HG02852 (cell line): Measurements from ENCODE around the gene RNU1-4.
"Not testable (repeated sequence)": the region's sequence is repeated elsewhere in the genome, so short reads cannot be mapped to it uniquely, and the experiment has no call there.

ENCODE experiments used
- ATAC-seq: cut with Tn5 transposase; IDR thresholded peaks from one replicate; pipeline ENCODE4 v1.9.1; 2021; ENCODE audit warnings: mild to moderate bottlenecking, moderate library complexity; ENCODE audit not compliant: unreplicated experiment

RNU1-4 gene

GRCh38 chr1:16707130-16708093, 32.9 kb upstream of the RNU1-4 start:
- ATAC-seq, result not testable (repeated sequence)

GRCh38 chr1:16708704-16709103, 31.6 kb upstream of the RNU1-4 start:
- ATAC-seq, result not testable (repeated sequence)

DNA sequence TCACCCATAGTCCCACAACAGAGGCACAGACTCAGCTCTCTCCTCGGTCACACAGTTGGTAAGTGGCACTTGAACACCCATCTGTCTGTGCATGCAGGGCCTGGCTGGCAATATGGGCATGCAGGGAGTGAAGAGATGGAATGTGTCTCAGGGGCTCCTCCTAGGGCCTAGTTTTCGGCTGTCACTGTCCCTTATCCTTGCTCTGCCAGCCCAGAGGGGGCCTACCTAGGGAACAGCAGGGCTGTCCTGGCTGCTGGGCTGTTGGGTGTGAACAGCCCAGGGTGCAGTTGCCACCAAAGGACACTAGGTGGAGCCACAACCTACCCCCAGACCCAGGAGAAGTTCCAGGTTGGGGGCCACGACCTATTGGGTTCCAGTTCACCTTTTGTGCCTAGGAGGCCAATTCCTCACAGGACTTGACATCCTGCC, 30.6 kb upstream of the RNU1-4 start:
- not testable (repeated sequence) for ATAC-seq

GRCh38 chr1:16710618-16711017, 29.7 kb upstream of the RNU1-4 start:
- not testable (repeated sequence) for ATAC-seq

- ATAC-seq, result not testable (repeated sequence)
Measured at GRCh38 chr1:16712131-16712530, 28.2 kb upstream of the RNU1-4 start.

GRCh38 chr1:16712582-16712981, 27.7 kb upstream of the RNU1-4 start:
- ATAC-seq, result not testable (repeated sequence)

DNA sequence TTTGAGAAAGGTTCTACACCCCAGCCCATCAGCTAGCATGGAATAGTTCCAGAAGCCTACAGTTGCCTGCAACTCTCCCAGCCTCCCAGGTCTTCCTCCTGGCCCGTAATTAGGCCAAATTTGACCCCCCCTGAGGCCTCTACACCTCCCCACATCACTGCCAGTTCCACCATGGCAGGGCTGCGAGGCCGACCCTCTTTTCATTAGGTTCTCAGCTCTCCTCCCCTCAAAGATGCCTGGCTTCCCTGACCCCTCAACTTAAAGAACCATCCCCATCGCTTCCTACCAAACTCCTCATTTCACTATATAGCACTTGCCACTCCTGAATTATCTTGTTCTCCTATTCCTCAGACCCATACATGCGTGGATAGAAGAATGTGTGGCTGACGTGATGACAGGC, 27.3 kb upstream of the RNU1-4 start:
- ATAC-seq, result not testable (repeated sequence)

GRCh38 chr1:16713480-16713879, 26.8 kb upstream of the RNU1-4 start:
- not testable (repeated sequence) for ATAC-seq

- no peak for ATAC-seq
Measured at GRCh38 chr1:16716691-16717335, 23.5 kb upstream of the RNU1-4 start.

- ATAC-seq, result no peak
Measured at GRCh38 chr1:16717336-16718098, 22.8 kb upstream of the RNU1-4 start.

- ATAC-seq, result not testable (repeated sequence)
Measured at GRCh38 chr1:16718099-16718907, 22.0 kb upstream of the RNU1-4 start.

DNA sequence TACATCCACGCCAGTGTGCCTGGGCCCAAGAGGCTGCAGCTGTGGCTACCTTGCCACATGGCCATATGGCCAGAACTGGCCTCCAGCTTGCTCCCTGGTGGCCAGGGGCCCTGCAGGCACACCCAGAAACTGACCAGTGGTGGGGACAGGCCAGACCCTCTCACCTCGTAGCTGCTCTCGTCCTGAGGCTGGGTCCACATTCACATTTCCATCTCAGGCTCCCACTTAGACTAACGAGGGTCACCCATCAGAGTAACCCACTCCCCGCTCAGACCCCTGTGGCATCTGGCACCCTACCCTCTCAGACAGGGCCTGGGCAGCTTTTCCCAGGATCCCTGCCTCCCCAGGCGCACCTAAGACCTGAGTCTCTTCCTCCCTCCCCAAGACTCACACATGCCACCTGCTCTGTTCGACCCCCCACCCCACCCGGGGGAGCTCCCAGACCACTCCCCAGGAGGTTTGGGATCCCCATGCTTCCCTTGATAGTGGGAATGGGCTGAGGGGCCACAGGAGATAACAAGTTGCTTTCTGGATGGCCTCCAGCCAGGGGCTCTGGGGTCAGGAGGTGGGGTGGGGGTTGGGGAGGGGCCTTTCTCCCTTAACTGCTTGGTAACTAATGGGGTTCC, 21.3 kb upstream of the RNU1-4 start:
- no peak for ATAC-seq

DNA sequence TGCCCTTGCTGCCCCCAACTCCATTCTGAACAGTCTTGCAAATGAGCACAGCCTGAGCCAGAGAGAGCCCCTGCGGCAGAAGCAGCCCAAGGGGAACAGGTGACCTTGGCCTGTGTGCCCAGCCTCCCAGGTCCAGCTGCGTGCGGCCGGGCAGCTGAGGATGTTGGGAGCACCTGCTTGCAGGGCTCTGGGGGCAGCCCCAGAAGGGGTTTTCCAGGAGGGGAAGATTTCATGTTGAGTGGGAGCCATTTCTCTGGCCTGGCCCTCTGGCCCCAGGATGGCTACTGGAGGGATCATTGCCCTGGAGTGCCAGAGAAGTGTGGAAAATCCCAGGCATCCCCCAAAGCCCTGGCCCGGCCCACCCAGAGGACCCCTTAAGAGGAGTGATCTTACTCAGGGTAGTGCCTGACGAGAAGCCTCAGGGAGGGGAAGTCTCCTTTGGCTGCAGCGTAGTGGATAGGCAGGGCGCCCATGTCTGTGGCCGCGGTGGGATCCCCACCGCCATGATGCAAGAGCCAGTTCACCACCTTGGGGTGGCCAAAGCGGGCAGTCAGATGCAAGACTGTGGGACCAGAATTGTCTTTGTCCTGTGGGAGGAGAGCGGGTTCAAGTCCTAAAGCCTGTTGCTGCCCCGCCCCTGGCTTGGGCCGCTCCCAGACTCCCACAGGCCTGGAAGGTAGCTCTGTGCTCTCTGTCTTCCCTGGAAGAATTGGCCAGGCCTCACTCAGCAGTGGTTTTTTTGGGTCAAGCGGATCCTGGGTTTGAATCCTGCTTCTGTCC, 20.6 kb upstream of the RNU1-4 start:
- no peak for ATAC-seq

- ATAC-seq, result no peak
Measured at GRCh38 chr1:16720351-16721223, 19.7 kb upstream of the RNU1-4 start.

GRCh38 chr1:16721871-16722641, 18.3 kb upstream of the RNU1-4 start:
- ATAC-seq, result no peak

DNA sequence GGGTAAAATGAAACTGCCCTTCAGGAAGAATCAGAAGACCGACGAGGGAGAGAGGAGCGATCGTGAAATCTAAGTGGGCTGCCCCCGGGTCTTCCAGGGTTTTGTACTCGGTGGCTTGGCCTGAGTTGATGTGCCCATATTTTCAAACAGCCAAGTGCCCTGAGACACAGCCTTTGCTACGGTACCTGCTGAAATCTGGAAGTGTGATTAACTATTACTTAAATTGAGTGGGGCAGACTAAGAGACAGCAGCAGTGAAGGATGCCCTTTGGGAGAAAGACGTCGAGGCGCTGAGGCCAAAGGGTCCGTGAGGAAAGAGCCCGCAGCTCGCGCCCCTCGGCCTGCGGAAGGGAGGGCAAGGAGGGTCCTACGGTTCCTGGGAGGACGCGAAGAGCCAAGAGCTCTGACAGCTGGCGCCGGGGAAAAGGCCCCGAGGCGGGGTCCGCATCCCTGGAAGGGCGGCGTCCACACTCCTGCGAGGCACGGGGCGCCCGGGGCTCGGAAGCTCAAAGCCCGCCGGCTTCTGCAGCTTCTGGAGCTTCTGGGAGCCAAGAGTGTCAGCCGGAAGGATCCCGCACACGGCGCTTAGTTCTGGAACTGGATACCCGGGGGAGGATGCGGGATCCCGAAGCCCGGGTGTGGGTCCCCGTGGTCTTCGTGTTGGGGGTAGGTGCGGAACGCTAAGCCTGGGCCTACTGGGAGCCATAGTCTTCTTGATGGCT, 15.4 kb upstream of the RNU1-4 start:
- no peak for ATAC-seq
